NCI-H446 treated with DMSO at 0.1 percent for 48 hours (cell line): ENCODE results near the gene SNX13.

Experiments
- DNase-seq: peaks from one replicate; lab custom pipeline; 2025; lab: John Stamatoyannopoulos, UW

The SNX13 gene

GRCh38 chr7:17940302-17940883, at the start of gene SNX13:
Gene SNX13, minus strand, starts transcription at chr7:17940494. Its CDS starts 199 bp downstream, at chr7:17940295.
- DNase-seq: peak; percentile 71

- no peak for DNase-seq
Measured at GRCh38 chr7:17989546-17989945, 49.3 kb upstream of the SNX13 start.

GRCh38 chr7:17988858-17989257, 48.6 kb upstream of the SNX13 start:
- no peak for DNase-seq

- no peak for DNase-seq
Measured at GRCh38 chr7:17988141-17988540, 47.8 kb upstream of the SNX13 start.

GRCh38 chr7:17986851-17987250, 46.6 kb upstream of the SNX13 start:
- no peak for DNase-seq

GRCh38 chr7:17985473-17986239, 45.4 kb upstream of the SNX13 start:
- DNase-seq: no peak

GRCh38 chr7:17984288-17984687, 44.0 kb upstream of the SNX13 start:
- DNase-seq: no peak

GRCh38 chr7:17983221-17984062, 43.1 kb upstream of the SNX13 start:
- no peak for DNase-seq

- DNase-seq: no peak
Measured at GRCh38 chr7:17976952-17977351, 36.7 kb upstream of the SNX13 start.

GRCh38 chr7:17971411-17971810, 31.1 kb upstream of the SNX13 start:
- DNase-seq: no peak

- no peak for DNase-seq
Measured at GRCh38 chr7:17968791-17969715, 28.8 kb upstream of the SNX13 start.

- DNase-seq: no peak
Measured at GRCh38 chr7:17966706-17967105, 26.4 kb upstream of the SNX13 start.

- DNase-seq: no peak
Measured at GRCh38 chr7:17965603-17966002, 25.3 kb upstream of the SNX13 start.

GRCh38 chr7:17963281-17963680, 23.0 kb upstream of the SNX13 start:
- DNase-seq: no peak

GRCh38 chr7:17962652-17963051, 22.4 kb upstream of the SNX13 start:
- DNase-seq: no peak

GRCh38 chr7:17957871-17958270, 17.6 kb upstream of the SNX13 start:
- DNase-seq: no peak

GRCh38 chr7:17952387-17952786, 12.1 kb upstream of the SNX13 start:
- no peak for DNase-seq

- no peak for DNase-seq
Measured at GRCh38 chr7:17951742-17952254, 11.5 kb upstream of the SNX13 start.

GRCh38 chr7:17948526-17949238, 8.4 kb upstream of the SNX13 start:
- DNase-seq: no peak

GRCh38 chr7:17947620-17948019, 7.3 kb upstream of the SNX13 start:
- no peak for DNase-seq

- no peak for DNase-seq
Measured at GRCh38 chr7:17946591-17946990, 6.3 kb upstream of the SNX13 start.
